Chondrocyte (in vitro differentiated cells): Measurements from ENCODE around the gene CAMSAP2. TPM values are rescaled to one million over a fixed set of nuclear protein-coding genes. Genes with fewer than 3 reads are reported as not detected.

Experiments
- DNase-seq: peaks from one replicate; pipeline ENCODE4 v3.0.0; 2021; ENCODE audit warnings: mixed read lengths, low spot score
- H3K27ac Mint-ChIP-seq: one replicate; pipeline ENCODE4 v1.8.0; 2021; ENCODE audit warnings: mild to moderate bottlenecking, moderate library complexity, mixed read lengths; ENCODE audit not compliant: unreplicated experiment
- H3K27me3 Mint-ChIP-seq: 2 replicates; pipeline ENCODE4 v1.8.0; 2021; ENCODE audit warnings: low read depth, mixed read lengths
- H3K36me3 Mint-ChIP-seq: 2 replicates; pipeline ENCODE4 v1.8.0; 2021; ENCODE audit warnings: low read depth, mixed read lengths
- H3K4me1 Mint-ChIP-seq: 2 replicates; pipeline ENCODE4 v1.8.0; 2021; ENCODE audit warnings: low read depth, mild to moderate bottlenecking, mixed read lengths
- H3K4me3 Mint-ChIP-seq: one replicate; pipeline ENCODE4 v1.8.0; 2021; ENCODE audit warnings: mild to moderate bottlenecking, moderate library complexity, mixed read lengths; ENCODE audit not compliant: unreplicated experiment
- H3K9me3 Mint-ChIP-seq: 2 replicates; pipeline ENCODE4 v1.8.0; 2021; ENCODE audit warnings: low read depth, mixed read lengths
- total RNA-seq: library from RNA; stranded (reverse); gene quantifications from 3 replicates; pipeline ENCODE4 v1.2.1, GENCODE V29; 2021
- TF ChIP-seq, protein P1 (sequence below): fragments of 200-600 bp; sonication (generic); IDR thresholded peaks from 2 replicates; pipeline ENCODE4 v1.5.0; 2021; ENCODE audit warnings: antibody characterized with exemption, mild to moderate bottlenecking, moderate library complexity

CAMSAP2 gene
- total RNA-seq, 1 donor from 2014 or later = 51.8 TPM

- Mint-ChIP-seq H3K27me3 (no peaks in the 10 kb centered on the region), H3K9me3 (peaks cover 6% of the 10 kb centered on the region), H3K36me3 (peaks cover 13% of the 10 kb centered on the region), H3K27ac (no peak overlapping the region), H3K4me1 (peaks cover 34% of the 10 kb centered on the region), H3K4me3 (no peak overlapping the region)
- DNase-seq = no peak
- TF ChIP-seq, protein P1, sequence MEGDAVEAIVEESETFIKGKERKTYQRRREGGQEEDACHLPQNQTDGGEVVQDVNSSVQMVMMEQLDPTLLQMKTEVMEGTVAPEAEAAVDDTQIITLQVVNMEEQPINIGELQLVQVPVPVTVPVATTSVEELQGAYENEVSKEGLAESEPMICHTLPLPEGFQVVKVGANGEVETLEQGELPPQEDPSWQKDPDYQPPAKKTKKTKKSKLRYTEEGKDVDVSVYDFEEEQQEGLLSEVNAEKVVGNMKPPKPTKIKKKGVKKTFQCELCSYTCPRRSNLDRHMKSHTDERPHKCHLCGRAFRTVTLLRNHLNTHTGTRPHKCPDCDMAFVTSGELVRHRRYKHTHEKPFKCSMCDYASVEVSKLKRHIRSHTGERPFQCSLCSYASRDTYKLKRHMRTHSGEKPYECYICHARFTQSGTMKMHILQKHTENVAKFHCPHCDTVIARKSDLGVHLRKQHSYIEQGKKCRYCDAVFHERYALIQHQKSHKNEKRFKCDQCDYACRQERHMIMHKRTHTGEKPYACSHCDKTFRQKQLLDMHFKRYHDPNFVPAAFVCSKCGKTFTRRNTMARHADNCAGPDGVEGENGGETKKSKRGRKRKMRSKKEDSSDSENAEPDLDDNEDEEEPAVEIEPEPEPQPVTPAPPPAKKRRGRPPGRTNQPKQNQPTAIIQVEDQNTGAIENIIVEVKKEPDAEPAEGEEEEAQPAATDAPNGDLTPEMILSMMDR = no peak
These were observed 40.6 kb downstream of the CAMSAP2 start for GRCh38 chr1:200779326-200779725.

DNA sequence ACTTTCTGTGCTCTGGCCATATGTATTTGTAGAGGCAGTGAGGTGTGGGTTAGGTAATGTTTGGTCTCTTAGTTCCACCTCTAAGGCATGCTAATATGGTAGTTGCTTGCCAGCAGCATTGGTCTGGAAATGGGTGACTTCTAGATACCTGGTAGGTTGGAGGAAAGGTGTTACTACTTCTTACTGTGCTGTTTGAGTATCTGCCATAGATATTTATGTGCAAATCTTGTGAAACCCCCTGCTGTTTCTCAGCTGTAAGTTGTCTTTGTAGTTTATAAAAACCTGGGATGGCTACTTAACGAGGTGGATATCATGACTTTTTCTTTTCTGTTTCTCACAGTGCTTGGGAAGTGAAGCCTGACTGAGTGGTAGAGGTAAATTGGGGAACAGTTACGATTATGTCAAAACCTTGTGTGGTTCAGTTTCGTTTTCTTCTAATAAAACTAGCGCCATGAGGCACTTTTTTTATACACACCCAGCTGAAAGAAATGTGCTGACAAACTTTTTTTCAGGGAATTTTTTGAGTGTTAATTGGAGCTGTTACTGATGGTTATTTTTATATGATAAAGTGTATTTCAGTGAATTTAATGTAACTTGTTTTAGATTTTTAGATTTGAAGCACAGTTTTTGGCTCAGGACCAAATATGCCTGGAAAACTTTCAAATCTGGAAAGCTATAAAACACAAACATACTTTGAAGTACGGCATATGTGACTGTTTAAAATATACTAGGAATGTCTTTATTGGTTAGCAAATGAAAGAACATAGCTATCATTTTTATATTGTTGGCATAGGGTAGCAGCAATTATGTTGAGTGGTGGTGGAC, 42.1 kb downstream of the CAMSAP2 start:
- H3K36me3 Mint-ChIP-seq = peaks cover 14% of the 10 kb centered on the region
- peaks cover 6% of the 10 kb centered on the region for H3K9me3 Mint-ChIP-seq
- H3K4me1 Mint-ChIP-seq = peaks cover 24% of the 10 kb centered on the region
- TF ChIP-seq, protein P1 = no peak
- no peak for DNase-seq
- no peak overlapping the region for H3K4me3 Mint-ChIP-seq
- peak overlapping the region; percentile 39 for H3K27ac Mint-ChIP-seq
- no peaks in the 10 kb centered on the region for H3K27me3 Mint-ChIP-seq

- peaks cover 16% of the 10 kb centered on the region for H3K36me3 Mint-ChIP-seq
- H3K27me3 Mint-ChIP-seq = no peaks in the 10 kb centered on the region
- peaks cover 38% of the 10 kb centered on the region for H3K4me1 Mint-ChIP-seq
- peaks cover 6% of the 10 kb centered on the region for H3K9me3 Mint-ChIP-seq
- TF ChIP-seq, protein P1 = no peak
- no peak for DNase-seq
- H3K27ac Mint-ChIP-seq = no peak overlapping the region
- H3K4me3 Mint-ChIP-seq = no peak overlapping the region
These were observed 45.2 kb downstream of the CAMSAP2 start for GRCh38 chr1:200783926-200784325.

- no peak overlapping the region for H3K4me3 Mint-ChIP-seq
- no peak for DNase-seq
- TF ChIP-seq, protein P1 = no peak
- peaks cover 6% of the 10 kb centered on the region for H3K9me3 Mint-ChIP-seq
- no peaks in the 10 kb centered on the region for H3K27me3 Mint-ChIP-seq
- no peak overlapping the region for H3K27ac Mint-ChIP-seq
- H3K36me3 Mint-ChIP-seq = peaks cover 12% of the 10 kb centered on the region
- peaks cover 45% of the 10 kb centered on the region for H3K4me1 Mint-ChIP-seq
These were observed 45.9 kb downstream of the CAMSAP2 start for GRCh38 chr1:200784576-200784975.

DNA sequence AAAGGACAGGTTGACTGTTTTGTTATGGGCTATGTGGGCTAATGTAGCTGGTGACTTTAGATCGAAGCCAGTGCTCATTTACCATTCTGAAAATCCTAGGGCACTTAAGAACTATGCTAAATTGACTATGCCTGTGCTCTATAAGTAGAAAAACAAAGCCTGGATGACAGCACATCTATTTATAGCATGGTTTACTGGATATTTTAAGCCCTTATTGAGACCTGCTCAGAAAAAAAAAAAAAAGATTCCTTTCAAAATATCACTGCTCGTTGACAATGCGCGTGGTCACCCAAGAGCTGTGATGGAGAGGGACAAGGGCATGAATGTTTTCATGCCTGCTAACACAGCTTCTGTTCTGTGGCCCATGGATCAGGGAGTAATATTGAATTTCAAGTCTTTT, 48.1 kb downstream of the CAMSAP2 start:
- DNase-seq = no peak
- Mint-ChIP-seq H3K9me3 (peaks cover 6% of the 10 kb centered on the region), H3K4me3 (no peak overlapping the region), H3K4me1 (peaks cover 35% of the 10 kb centered on the region), H3K27me3 (no peaks in the 10 kb centered on the region), H3K36me3 (peaks cover 12% of the 10 kb centered on the region), H3K27ac (no peak overlapping the region)
- TF ChIP-seq, protein P1 = no peak
